Testis (tissue), 2 donors: ENCODE results near the gene TET2.

Experiments
- POLR2A ChIP-seq: fragments of 450-650 bp; IDR thresholded peaks from one replicate; pipeline ENCODE4 v1.6.1; 2017; ENCODE audit warnings: antibody characterized with exemption, mild to moderate bottlenecking, moderate library complexity
- TF ChIP-seq, protein P1 (sequence below), 3 experiments: fragments of 450-650 bp in 2 of 3; fragments of 200-600 bp in 1 of 3; sonication (generic) in 1 of 3; IDR thresholded peaks; one replicate each; pipeline ENCODE4 v1.5.1; 2016 to 2019; ENCODE audit warnings: antibody characterized with exemption in 3 of 3, mild to moderate bottlenecking in 2 of 3, moderate library complexity in 1 of 3

DNA sequence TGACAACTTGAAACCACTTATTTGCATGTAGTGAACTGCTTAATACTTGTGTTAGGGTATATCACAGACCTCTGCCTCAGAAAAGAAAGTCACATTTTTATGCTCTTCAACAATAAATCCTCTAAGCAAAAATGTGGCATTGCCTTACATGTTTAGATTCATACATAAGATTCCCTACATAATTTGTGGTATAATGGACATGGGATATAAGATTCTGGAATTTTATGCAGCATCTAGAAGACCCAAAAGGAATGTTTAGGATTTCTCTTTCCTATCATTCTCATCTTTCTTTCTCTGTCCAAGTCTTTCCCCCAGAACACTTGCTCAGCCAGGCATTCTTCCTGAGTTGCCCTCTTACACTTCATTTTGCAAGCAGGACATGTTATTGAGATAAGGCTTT is 37.7 kb upstream of the TET2 start:
- TF ChIP-seq, protein P1, sequence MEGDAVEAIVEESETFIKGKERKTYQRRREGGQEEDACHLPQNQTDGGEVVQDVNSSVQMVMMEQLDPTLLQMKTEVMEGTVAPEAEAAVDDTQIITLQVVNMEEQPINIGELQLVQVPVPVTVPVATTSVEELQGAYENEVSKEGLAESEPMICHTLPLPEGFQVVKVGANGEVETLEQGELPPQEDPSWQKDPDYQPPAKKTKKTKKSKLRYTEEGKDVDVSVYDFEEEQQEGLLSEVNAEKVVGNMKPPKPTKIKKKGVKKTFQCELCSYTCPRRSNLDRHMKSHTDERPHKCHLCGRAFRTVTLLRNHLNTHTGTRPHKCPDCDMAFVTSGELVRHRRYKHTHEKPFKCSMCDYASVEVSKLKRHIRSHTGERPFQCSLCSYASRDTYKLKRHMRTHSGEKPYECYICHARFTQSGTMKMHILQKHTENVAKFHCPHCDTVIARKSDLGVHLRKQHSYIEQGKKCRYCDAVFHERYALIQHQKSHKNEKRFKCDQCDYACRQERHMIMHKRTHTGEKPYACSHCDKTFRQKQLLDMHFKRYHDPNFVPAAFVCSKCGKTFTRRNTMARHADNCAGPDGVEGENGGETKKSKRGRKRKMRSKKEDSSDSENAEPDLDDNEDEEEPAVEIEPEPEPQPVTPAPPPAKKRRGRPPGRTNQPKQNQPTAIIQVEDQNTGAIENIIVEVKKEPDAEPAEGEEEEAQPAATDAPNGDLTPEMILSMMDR (IDR thresholded peaks at IDR 0.05) = no peak
- TF ChIP-seq POLR2A = no peak
